Stimulated activated CD4-positive, alpha-beta T cell treated with anti-CD3 and anti-CD28 coated beads, Interleukin-2, amount 100 ng/mL, for 4 hours (primary cell): ENCODE data around the gene OR2B2.

Source experiments
- DNase-seq: peaks from one replicate; pipeline ENCODE4 v3.0.0-alpha.2; 2020; ENCODE audit warnings: low read depth

The OR2B2 gene

DNA sequence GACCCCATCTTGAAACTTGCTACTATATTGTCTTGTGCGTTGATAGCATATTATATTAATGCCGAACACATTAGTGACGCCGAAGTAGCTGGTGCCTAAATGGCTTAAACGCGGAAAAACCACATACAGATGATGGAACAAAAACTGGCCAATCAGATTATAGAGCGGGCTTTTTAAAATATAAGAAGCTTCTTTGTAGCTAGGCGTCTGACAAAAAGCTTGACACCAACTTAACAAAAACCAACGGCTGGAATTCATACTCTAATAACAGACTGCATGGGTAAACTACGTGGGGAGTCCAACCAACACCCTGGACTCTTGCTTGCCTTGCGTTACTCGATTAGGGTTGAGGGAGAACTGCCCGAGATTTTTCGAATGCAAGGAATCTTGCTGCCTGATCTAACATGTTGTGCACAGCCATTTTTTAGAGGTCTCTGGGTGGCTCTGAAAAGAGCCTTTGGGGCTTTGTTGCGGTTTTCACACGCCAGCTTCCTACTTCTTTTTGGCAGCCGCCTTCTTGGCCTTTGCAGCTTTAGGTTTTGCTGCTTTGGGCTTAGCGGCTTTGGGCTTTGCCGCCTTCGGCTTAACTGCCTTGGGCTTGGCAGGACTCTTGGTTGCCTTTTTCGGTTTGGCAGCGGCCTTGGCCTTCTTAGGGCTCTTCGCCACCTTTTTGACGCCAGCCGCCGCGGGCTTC lies 45.7 kb downstream of the OR2B2 start:
- DNase-seq, result no peak

DNA sequence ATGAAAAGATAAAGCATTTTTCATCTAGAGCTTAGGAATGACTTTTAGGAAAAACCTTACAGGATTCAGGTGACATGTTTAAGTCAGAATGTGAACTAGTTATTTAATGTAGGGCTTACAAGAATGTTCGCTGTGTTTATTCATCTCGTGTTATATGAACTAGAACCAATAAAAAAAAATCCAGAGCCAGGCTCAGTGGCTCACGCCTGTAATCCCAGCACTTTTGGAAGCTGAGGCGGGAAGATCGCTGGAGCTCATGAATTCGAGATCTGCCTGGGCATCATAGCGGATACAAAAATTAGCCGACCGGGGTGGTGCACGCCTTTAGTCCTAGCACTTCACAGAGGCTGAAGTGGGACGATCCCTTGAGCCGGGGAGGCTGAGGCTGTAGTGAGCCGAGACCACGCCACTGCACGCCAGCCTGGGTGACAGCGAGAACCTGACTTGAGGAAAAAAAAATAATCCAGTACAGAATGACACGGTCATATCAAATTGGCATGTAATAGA lies 46.3 kb downstream of the OR2B2 start:
- no peak for DNase-seq

DNA sequence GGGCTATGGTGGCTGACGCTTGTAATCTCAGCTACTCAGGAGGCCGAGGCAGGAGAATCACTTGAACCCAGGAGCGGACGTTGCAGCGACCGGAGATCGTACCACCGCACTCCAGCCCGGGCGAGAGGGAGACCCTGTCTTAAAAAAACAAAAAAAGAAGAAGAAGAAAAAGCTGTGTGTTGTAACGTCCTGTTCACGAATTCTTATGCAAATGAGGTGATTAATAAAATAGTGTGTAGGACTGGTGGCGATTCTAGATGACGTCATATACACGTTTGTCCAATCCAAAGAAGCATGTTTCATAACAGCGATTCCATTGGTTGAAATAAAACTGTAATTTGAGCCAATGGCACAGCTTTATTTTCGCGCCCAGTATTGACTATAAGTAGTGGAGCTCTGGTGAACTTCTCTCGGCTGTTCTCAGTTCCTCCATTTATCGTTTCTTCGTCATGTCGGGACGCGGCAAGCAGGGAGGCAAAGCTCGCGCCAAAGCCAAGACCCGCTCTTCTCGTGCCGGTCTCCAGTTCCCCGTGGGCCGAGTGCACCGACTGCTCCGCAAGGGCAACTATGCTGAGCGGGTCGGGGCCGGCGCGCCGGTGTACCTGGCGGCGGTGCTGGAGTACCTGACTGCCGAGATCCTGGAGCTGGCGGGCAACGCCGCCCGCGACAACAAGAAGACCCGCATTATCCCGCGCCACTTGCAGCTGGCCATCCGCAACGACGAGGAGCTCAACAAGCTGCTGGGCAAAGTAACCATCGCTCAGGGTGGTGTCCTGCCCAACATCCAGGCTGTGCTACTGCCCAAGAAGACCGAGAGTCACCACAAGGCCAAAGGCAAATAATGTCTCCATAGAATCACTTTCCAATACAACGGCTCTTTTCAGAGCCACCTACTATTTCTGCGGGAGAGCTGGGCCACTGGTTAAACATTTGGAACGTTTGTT lies 47.0 kb downstream of the OR2B2 start:
- peak; percentile 55 for DNase-seq

DNA sequence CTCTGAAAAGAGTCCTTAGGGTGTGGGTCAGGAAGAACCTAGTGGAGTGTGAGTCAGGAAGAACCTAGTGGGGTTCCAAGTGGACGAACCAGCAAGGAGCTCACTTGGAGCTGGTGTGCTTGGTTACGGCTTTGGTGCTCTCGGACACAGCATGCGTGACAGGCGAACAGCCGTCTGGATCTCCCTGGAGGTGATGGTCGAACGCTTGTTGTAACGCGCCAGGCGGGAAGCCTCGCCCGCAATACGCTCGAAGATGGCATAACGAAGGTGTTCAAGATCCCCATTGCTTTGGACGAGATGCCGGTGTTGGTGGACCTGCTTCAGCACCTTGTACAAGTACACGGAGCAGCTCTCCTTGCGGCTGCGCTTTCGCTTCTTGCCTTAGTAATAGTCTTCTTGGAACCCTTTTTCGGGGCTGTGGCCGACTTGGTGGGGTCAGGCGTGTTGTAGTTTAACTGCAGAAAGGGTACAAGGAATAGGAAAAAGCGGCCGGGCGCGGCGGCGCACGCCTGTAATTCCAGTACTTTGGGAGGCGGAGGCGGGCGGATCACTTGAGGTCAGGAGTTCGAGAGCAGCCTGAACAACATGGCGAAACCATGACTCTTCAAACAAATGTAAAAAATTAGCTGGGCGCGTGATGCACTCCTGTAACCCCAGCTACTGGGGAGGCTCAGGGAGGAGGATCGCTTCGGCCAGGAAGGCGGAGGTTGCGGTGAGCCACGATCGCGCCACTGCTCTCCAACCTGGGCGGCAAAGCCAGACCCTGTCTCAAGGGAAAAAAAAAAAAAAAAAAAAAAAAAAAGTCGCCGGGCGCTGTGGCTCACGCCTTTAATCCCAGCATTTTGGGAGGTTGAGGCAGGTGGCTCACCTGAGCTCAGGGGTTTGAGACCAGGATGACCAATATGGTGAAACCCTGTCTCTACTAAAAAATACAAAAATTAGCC lies 48.0 kb downstream of the OR2B2 start:
- DNase-seq, result no peak

DNA sequence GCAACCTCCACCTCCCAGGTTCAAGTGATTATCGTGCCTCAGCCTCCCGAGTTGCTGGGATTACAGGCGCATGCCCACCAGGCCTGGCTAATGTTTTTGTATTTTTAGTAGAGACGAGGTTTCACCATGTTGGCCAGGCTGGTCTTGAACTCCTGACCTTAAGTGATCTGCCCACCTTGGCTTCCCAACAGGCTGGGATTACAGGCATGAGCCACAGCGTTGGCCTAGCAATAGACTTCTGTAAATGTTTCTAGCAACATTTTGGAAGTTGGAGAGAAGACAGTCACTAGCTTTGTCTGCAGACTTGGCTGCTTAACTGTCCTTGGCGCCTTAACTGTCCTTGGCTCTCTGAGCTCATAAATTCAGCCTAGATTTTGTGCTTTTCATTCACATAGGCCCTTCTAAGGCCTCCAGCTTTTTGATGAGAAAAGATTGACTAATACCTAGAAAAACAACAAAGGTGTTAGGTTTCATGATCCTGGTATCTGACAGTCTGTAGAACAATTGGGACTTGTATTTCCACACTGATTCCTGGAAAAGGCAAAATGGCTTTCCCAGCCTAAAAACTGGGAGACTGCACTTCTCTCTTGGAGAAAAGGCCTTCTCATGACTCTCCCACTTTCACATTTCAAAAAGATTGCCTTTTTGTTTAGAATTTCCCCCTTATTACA lies 49.7 kb downstream of the OR2B2 start:
- DNase-seq, result no peak

DNA sequence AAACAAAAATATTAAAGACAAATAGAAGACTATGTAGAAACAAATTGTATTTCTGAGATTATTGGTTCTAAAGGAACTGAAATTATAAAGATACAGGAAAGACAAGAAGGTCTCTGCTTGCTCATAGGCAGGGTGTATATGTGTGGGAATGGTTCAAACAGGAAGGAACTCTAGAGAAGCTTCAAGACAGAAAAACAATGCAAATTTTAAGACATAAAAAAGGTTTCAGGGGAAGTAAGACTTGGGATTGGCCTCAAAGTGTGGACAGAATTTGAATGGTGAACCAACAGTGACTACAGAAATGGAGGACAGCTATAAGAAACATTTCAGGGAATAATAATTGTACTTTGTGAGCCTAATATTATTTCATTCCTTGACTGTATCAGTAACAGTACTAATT lies 50.3 kb downstream of the OR2B2 start:
- DNase-seq, result no peak

DNA sequence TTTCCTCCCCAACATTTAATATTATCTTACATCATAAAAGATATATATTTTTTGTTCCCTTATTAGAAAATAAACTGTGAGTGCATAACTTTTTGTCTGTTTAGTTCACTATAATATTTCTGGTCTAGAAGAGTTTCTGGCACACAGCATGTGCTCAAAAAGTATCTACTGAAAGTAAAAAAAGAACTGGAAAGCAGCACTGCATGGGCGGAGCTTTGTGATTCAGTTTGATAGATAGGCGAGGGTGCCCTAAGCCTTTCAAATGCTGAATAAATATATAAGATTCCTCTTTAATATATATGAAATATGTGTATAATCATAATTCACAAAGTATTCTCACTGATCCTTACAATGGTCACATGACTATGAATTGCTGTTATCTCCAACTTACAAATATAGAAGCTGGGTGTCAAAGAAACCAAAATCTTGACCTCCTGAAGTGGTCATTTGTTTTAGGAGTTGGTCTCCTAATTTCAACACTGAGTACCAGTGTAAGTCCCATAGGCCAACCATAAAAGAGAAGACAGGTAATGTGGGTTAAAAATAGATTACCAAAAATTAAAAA lies 50.8 kb downstream of the OR2B2 start:
- no peak for DNase-seq
